Tibial artery (tissue), 4 donors: ENCODE measurements around the gene STAM.

Experiments used
- DNase-seq, 2 donors: peaks; one replicate each; pipeline ENCODE4 v3.0.0-alpha.2; 2019
- H3K27ac ChIP-seq, 2 donors: fragments of 200-600 bp; sonication (generic) in 1 of 2; 1 replicate in 1 of 2; 2 replicates in 1 of 2; pipeline ENCODE4 v1.5.1; 2018 to 2019; ENCODE audit warnings: mild to moderate bottlenecking in 1 of 2
- H3K27me3 ChIP-seq, 2 donors: fragments of 200-600 bp; sonication (generic) in 1 of 2; one replicate each; pipeline versions ENCODE4 v1.5.1 to v1.6.0; 2016 to 2019
- H3K36me3 ChIP-seq, 3 donors: fragments of 200-600 bp; sonication (generic) in 2 of 3; one replicate each; pipeline ENCODE4 v1.5.1; 2016 to 2019; ENCODE audit warnings: mild to moderate bottlenecking in 2 of 3
- H3K4me1 ChIP-seq, 4 donors: fragments of 200-600 bp; sonication (generic) in 2 of 4; 1 replicate in 3 of 4; 2 replicates in 1 of 4; pipeline ENCODE4 v1.5.1; 2016 to 2019
- H3K4me3 ChIP-seq, 2 donors: fragments of 200-600 bp; sonication (generic) in 1 of 2; 1 replicate in 1 of 2; 2 replicates in 1 of 2; pipeline ENCODE4 v1.5.1; 2018 to 2019; ENCODE audit warnings: mild to moderate bottlenecking in 2 of 2
- H3K9me3 ChIP-seq, 3 donors: fragments of 200-600 bp; sonication (generic) in 1 of 3; one replicate each; pipeline ENCODE4 v1.5.1; 2016 to 2019
- intact Hi-C: fragments of 100-400 bp; cut with DNase I; formaldehyde crosslinking; loops from one replicate; pipeline ENCODE4 v1.15.0; 2023; ENCODE audit warnings: low total_unique reads
- TF ChIP-seq, protein P1 (sequence below), 2 experiments: fragments of 200-600 bp in 1 of 2; fragments of 450-650 bp in 1 of 2; IDR thresholded peaks; one replicate each; pipeline ENCODE4 v1.5.1; 2017 to 2019; ENCODE audit warnings: antibody characterized with exemption in 2 of 2, mild to moderate bottlenecking in 1 of 2, moderate library complexity in 1 of 2

The STAM gene

GRCh38 chr10:17637869-17638268 is 6.1 kb upstream of the STAM start:
- no peaks in the 10 kb centered on the region for H3K27me3 ChIP-seq
- no peak overlapping the region for H3K27ac ChIP-seq
- intact Hi-C loops = no loop called here
- H3K4me3 ChIP-seq = no peak overlapping the region
- H3K4me1 ChIP-seq = peaks cover 0 to 3% (median 3%) of the 10 kb centered on the region in 4 donors
- TF ChIP-seq, protein P1, sequence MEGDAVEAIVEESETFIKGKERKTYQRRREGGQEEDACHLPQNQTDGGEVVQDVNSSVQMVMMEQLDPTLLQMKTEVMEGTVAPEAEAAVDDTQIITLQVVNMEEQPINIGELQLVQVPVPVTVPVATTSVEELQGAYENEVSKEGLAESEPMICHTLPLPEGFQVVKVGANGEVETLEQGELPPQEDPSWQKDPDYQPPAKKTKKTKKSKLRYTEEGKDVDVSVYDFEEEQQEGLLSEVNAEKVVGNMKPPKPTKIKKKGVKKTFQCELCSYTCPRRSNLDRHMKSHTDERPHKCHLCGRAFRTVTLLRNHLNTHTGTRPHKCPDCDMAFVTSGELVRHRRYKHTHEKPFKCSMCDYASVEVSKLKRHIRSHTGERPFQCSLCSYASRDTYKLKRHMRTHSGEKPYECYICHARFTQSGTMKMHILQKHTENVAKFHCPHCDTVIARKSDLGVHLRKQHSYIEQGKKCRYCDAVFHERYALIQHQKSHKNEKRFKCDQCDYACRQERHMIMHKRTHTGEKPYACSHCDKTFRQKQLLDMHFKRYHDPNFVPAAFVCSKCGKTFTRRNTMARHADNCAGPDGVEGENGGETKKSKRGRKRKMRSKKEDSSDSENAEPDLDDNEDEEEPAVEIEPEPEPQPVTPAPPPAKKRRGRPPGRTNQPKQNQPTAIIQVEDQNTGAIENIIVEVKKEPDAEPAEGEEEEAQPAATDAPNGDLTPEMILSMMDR (IDR thresholded peaks at IDR 0.05) = no peak
- H3K9me3 ChIP-seq = no peaks in the 10 kb centered on the region
- no peak for DNase-seq
- H3K36me3 ChIP-seq = no peaks in the 10 kb centered on the region

DNA sequence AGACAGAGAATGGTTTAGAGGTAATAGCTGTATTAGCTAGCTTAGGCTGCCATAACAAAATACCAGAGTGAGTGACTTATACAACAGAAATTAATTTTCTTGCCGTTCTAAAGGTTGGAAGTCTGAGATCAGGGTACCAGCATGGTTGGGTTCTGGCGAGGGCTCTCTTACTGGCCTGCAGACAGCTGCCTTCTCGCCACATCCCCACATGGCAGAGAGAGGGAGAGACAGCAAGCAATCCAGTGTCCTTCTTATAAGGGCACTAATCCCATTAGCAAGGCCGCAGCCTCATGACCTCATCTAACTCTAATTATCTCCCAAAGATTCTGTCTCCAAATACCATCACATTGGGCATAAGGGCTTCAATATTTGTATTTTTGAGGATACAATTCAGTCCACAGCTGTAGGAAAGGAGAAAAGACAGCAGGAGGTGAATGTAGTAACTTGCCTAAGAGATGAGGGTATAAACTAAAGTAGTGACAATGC is 3.6 kb upstream of the STAM start:
- intact Hi-C loops = no loop called here
- Histone ChIP-seq H3K4me1 (peaks cover 0 to 15% (median 14%) of the 10 kb centered on the region in 4 donors), H3K27ac (no peak overlapping the region), H3K4me3 (no peak overlapping the region), H3K27me3 (no peaks in the 10 kb centered on the region), H3K9me3 (no peaks in the 10 kb centered on the region), H3K36me3 (no peaks in the 10 kb centered on the region)
- TF ChIP-seq, protein P1 (IDR thresholded peaks at IDR 0.05) = no peak
- DNase-seq = no peak

DNA sequence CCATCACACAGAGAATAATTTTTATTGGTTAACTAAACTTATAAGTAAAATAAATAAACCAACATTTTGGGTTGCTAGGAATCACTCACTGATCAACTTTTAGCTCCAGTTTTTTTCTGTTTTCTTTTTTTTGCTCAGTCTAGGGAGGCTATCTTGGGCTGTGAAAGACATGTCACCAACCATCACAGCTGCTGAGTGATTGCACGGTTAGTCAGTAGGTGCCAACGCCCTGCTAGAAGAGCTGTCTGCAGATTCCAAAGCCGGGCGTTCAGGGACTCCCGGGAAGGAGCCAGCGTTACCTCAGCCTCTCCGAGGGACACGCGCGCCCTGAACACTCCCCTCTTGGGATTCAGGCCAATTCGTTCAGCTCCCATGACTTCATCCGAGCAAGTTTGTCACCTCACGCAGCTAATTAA is 604 bp upstream of the STAM start:
- Histone ChIP-seq H3K27me3 (no peaks in the 10 kb centered on the region), H3K36me3 (no peaks in the 10 kb centered on the region), H3K4me1 (peaks cover 0 to 40% (median 26%) of the 10 kb centered on the region in 4 donors), H3K9me3 (no peaks in the 10 kb centered on the region), H3K27ac (peak overlapping the region; percentile 94), H3K4me3 (peak overlapping the region; percentile 84 to 89)
- DNase-seq = peak; percentile 64 to 85
- TF ChIP-seq, protein P1 (IDR thresholded peaks at IDR 0.05) = no peak
- intact Hi-C loops = no loop called here

- H3K27me3 ChIP-seq = no peaks in the 10 kb centered on the region
- H3K4me1 ChIP-seq = peaks cover 0 to 47% (median 31%) of the 10 kb centered on the region in 4 donors
- no peak for DNase-seq
- intact Hi-C loops = no loop called here
- TF ChIP-seq, protein P1 (IDR thresholded peaks at IDR 0.05) = no peak
- H3K27ac ChIP-seq = peak overlapping the region; percentile 94
- H3K9me3 ChIP-seq = no peaks in the 10 kb centered on the region
- peak overlapping the region; percentile 84 to 89 for H3K4me3 ChIP-seq
- H3K36me3 ChIP-seq = no peaks in the 10 kb centered on the region
Measured at GRCh38 chr10:17644485-17644943, 563 bp downstream of the STAM start.

GRCh38 chr10:17645621-17646345 is 1.8 kb downstream of the STAM start:
- Histone ChIP-seq H3K36me3 (no peaks in the 10 kb centered on the region), H3K27ac (peak overlapping the region in 1 of 2 donors; percentile 17), H3K4me1 (peaks cover 0 to 59% (median 35%) of the 10 kb centered on the region in 4 donors), H3K4me3 (peak overlapping the region; percentile 84 to 89), H3K9me3 (no peaks in the 10 kb centered on the region), H3K27me3 (no peaks in the 10 kb centered on the region)
- intact Hi-C loops = no loop called here
- TF ChIP-seq, protein P1 (IDR thresholded peaks at IDR 0.05) = no peak
- no peak for DNase-seq
